Natural killer cell treated with Interleukin-12 subunit alpha and Interleukin-12 subunit beta and Interleukin-15 and Interleukin-18, amount 100 ng/mL, for 72 hours (primary cell): ENCODE measurements around the gene SH3PXD2A. TPM values are rescaled to one million over a fixed set of nuclear protein-coding genes. Genes with fewer than 3 reads are reported as not detected.

Source experiments
- ATAC-seq, 2 donors: fragments of 150-1000 bp; cut with Tn5 transposase in 1 of 2; sonication (Bioruptor Pico), chemical (Tn5 transposase) in 1 of 2; 2 replicates each; pipeline ENCODE4 v1.10.0; 2021
- DNase-seq: peaks from one replicate; pipeline ENCODE4 v3.0.0; 2022; ENCODE audit warnings: low spot score
- H3K27ac Mint-ChIP-seq, 2 donors: 1 replicate in 1 of 2; 2 replicates in 1 of 2; pipeline ENCODE4 v1.8.0; 2022; ENCODE audit warnings: mixed read lengths in 2 of 2, mild to moderate bottlenecking in 1 of 2, moderate library complexity in 1 of 2
- H3K27me3 Mint-ChIP-seq, 2 donors: 1 replicate in 1 of 2; 2 replicates in 1 of 2; pipeline ENCODE4 v1.8.0; 2022; ENCODE audit warnings: mixed read lengths in 2 of 2
- H3K36me3 Mint-ChIP-seq: one replicate; pipeline ENCODE4 v1.8.0; 2022; ENCODE audit warnings: mixed read lengths
- H3K4me1 Mint-ChIP-seq, 2 donors: 1 replicate in 1 of 2; 2 replicates in 1 of 2; pipeline ENCODE4 v1.8.0; 2022; ENCODE audit warnings: low read depth in 2 of 2, mixed read lengths in 2 of 2, mild to moderate bottlenecking in 1 of 2
- H3K4me3 Mint-ChIP-seq: one replicate; pipeline ENCODE4 v1.8.0; 2022; ENCODE audit warnings: mixed read lengths
- H3K9me3 Mint-ChIP-seq: 2 replicates; pipeline ENCODE4 v1.8.0; 2022; ENCODE audit warnings: mixed read lengths
- total RNA-seq, 2 donors: library from RNA; stranded (reverse); gene quantifications; one replicate each; pipeline ENCODE4 v1.2.3, GENCODE V29; 2022

SH3PXD2A gene
- total RNA-seq, 2 donors from 2014 or later, result 3.4 to 7.6 TPM

- H3K27me3 Mint-ChIP-seq, result no peaks in the 10 kb centered on the region
- peaks cover under 1 to 1% of the 10 kb centered on the region in 2 donors for H3K4me1 Mint-ChIP-seq
- ATAC-seq (no peak), DNase-seq (no peak)
- no peaks in the 10 kb centered on the region for H3K9me3 Mint-ChIP-seq
- no peak overlapping the region for H3K27ac Mint-ChIP-seq
- H3K36me3 Mint-ChIP-seq, result no peaks in the 10 kb centered on the region
- no peak overlapping the region for H3K4me3 Mint-ChIP-seq
Observed at GRCh38 chr10:103701380-103702222, 153.8 kb downstream of the SH3PXD2A start.

- H3K27ac Mint-ChIP-seq, result no peak overlapping the region
- H3K27me3 Mint-ChIP-seq, result no peaks in the 10 kb centered on the region
- ATAC-seq (no peak), DNase-seq (no peak)
- H3K4me3 Mint-ChIP-seq, result no peak overlapping the region
- H3K4me1 Mint-ChIP-seq, result peaks cover 7 to 10% of the 10 kb centered on the region in 2 donors
- no peaks in the 10 kb centered on the region for H3K9me3 Mint-ChIP-seq
- H3K36me3 Mint-ChIP-seq, result no peaks in the 10 kb centered on the region
Observed at GRCh38 chr10:103700436-103700715, 155.0 kb downstream of the SH3PXD2A start.

GRCh38 chr10:103699611-103700435 lies 155.6 kb downstream of the SH3PXD2A start:
- Mint-ChIP-seq H3K36me3 (no peaks in the 10 kb centered on the region), H3K9me3 (no peaks in the 10 kb centered on the region), H3K4me3 (no peak overlapping the region), H3K27ac (no peak overlapping the region), H3K27me3 (no peaks in the 10 kb centered on the region), H3K4me1 (peaks cover 7 to 10% of the 10 kb centered on the region in 2 donors)
- DNase-seq (no peak), ATAC-seq (no peak)

GRCh38 chr10:103698266-103698665 lies 157.1 kb downstream of the SH3PXD2A start:
- no peak for DNase-seq
- H3K9me3 Mint-ChIP-seq, result no peaks in the 10 kb centered on the region
- H3K4me3 Mint-ChIP-seq, result no peak overlapping the region
- ATAC-seq, result no peak
- no peaks in the 10 kb centered on the region for H3K36me3 Mint-ChIP-seq
- peaks cover 3 to 6% of the 10 kb centered on the region in 2 donors for H3K27me3 Mint-ChIP-seq
- H3K27ac Mint-ChIP-seq, result no peak overlapping the region
- peaks cover 12 to 15% of the 10 kb centered on the region in 2 donors for H3K4me1 Mint-ChIP-seq

GRCh38 chr10:103697787-103698186 lies 157.6 kb downstream of the SH3PXD2A start:
- Mint-ChIP-seq H3K4me3 (no peak overlapping the region), H3K27ac (no peak overlapping the region), H3K9me3 (no peaks in the 10 kb centered on the region), H3K27me3 (peaks cover 3 to 7% of the 10 kb centered on the region in 2 donors), H3K36me3 (no peaks in the 10 kb centered on the region), H3K4me1 (peaks cover 12 to 15% of the 10 kb centered on the region in 2 donors)
- no peak for DNase-seq
- no peak for ATAC-seq

- Mint-ChIP-seq H3K9me3 (no peaks in the 10 kb centered on the region), H3K4me1 (peaks cover 17 to 19% of the 10 kb centered on the region in 2 donors), H3K4me3 (peak overlapping the region; percentile 70), H3K36me3 (no peaks in the 10 kb centered on the region), H3K27me3 (peaks cover 6 to 7% of the 10 kb centered on the region in 2 donors), H3K27ac (peak overlapping the region; percentile 37 to 40)
- ATAC-seq (peak; percentile 91 to 93), DNase-seq (peak; percentile 82)
Observed at GRCh38 chr10:103696411-103697145, 158.8 kb downstream of the SH3PXD2A start.

- Mint-ChIP-seq H3K36me3 (no peaks in the 10 kb centered on the region), H3K4me3 (peak overlapping the region; percentile 70), H3K9me3 (no peaks in the 10 kb centered on the region), H3K27ac (peak overlapping the region; percentile 37 to 40), H3K27me3 (peaks cover 7 to 9% of the 10 kb centered on the region in 2 donors), H3K4me1 (peaks cover 21% of the 10 kb centered on the region in 2 donors)
- ATAC-seq (no peak), DNase-seq (no peak)
Observed at GRCh38 chr10:103696094-103696410, 159.3 kb downstream of the SH3PXD2A start.

GRCh38 chr10:103695584-103696005 lies 159.8 kb downstream of the SH3PXD2A start:
- ATAC-seq (no peak), DNase-seq (no peak)
- H3K4me1 Mint-ChIP-seq, result peaks cover 21% of the 10 kb centered on the region in 2 donors
- H3K27me3 Mint-ChIP-seq, result peaks cover 7 to 9% of the 10 kb centered on the region in 2 donors
- no peaks in the 10 kb centered on the region for H3K9me3 Mint-ChIP-seq
- no peak overlapping the region for H3K4me3 Mint-ChIP-seq
- H3K27ac Mint-ChIP-seq, result no peak overlapping the region
- H3K36me3 Mint-ChIP-seq, result no peaks in the 10 kb centered on the region

- ATAC-seq, result no peak
- no peak overlapping the region for H3K27ac Mint-ChIP-seq
Observed at GRCh38 chr10:103693812-103694205, 161.6 kb downstream of the SH3PXD2A start.

GRCh38 chr10:103692952-103693811 lies 162.2 kb downstream of the SH3PXD2A start:
- no peak overlapping the region for H3K27ac Mint-ChIP-seq
- DNase-seq (no peak), ATAC-seq (peak; percentile 41 to 51)
- H3K36me3 Mint-ChIP-seq, result no peaks in the 10 kb centered on the region
- peaks cover 7 to 9% of the 10 kb centered on the region in 2 donors for H3K27me3 Mint-ChIP-seq
- H3K4me1 Mint-ChIP-seq, result peaks cover 21% of the 10 kb centered on the region in 2 donors
- peak overlapping the region; percentile 85 for H3K4me3 Mint-ChIP-seq
- no peaks in the 10 kb centered on the region for H3K9me3 Mint-ChIP-seq

More at GRCh38 chr10:103693812-103694205, 161.6 kb downstream of the SH3PXD2A start:
- peak overlapping the region; percentile 85 for H3K4me3 Mint-ChIP-seq
- H3K27me3 Mint-ChIP-seq, result peaks cover 7 to 9% of the 10 kb centered on the region in 2 donors
- no peaks in the 10 kb centered on the region for H3K9me3 Mint-ChIP-seq
- DNase-seq, result no peak
- H3K4me1 Mint-ChIP-seq, result peaks cover 21% of the 10 kb centered on the region in 2 donors
- no peaks in the 10 kb centered on the region for H3K36me3 Mint-ChIP-seq

- Mint-ChIP-seq H3K27me3 (peaks cover 7 to 11% of the 10 kb centered on the region in 2 donors), H3K27ac (no peak overlapping the region), H3K4me3 (peak overlapping the region; percentile 45), H3K36me3 (no peaks in the 10 kb centered on the region), H3K9me3 (no peaks in the 10 kb centered on the region), H3K4me1 (peaks cover 21% of the 10 kb centered on the region in 2 donors)
- no peak for DNase-seq
- no peak for ATAC-seq
Observed at GRCh38 chr10:103692436-103692951, 162.9 kb downstream of the SH3PXD2A start.

- no peaks in the 10 kb centered on the region for H3K9me3 Mint-ChIP-seq
- H3K27ac Mint-ChIP-seq, result no peak overlapping the region
- H3K27me3 Mint-ChIP-seq, result peaks cover 7 to 11% of the 10 kb centered on the region in 2 donors
- peak overlapping the region; percentile 45 for H3K4me3 Mint-ChIP-seq
- no peaks in the 10 kb centered on the region for H3K36me3 Mint-ChIP-seq
- no peak for DNase-seq
- no peak for ATAC-seq
- peaks cover 21% of the 10 kb centered on the region in 2 donors for H3K4me1 Mint-ChIP-seq
Observed at GRCh38 chr10:103691723-103692435, 163.5 kb downstream of the SH3PXD2A start.
